Gastrocnemius medialis (tissue), 4 donors: ENCODE results near the gene EVI2A.

Source experiments
- CTCF ChIP-seq, 5 experiments: fragments of 450-650 bp in 3 of 5; fragments of 200-600 bp in 2 of 5; sonication (generic) in 2 of 5; IDR thresholded peaks in 4 of 5; conservative IDR thresholded peaks in 1 of 5; 1 replicate in 4 of 5; 2 replicates in 1 of 5; pipeline ENCODE4 v1.5.1; 2016 to 2019; ENCODE audit warnings: antibody characterized with exemption in 5 of 5, mild to moderate bottlenecking in 3 of 5, moderate library complexity in 3 of 5
- POLR2A ChIP-seq, 2 donors: fragments of 450-650 bp; IDR thresholded peaks; one replicate each; pipeline ENCODE4 v1.6.1; 2017; ENCODE audit warnings: antibody characterized with exemption in 2 of 2, mild to moderate bottlenecking in 2 of 2, moderate library complexity in 2 of 2

- TF ChIP-seq CTCF (IDR thresholded peaks at IDR 0.05 in 4 of 5, conservative IDR thresholded peaks at IDR 0.05 in 1 of 5), result no peak
- no peak for TF ChIP-seq POLR2A (IDR thresholded peaks at IDR 0.05)
Measured at GRCh38 chr17:31272236-31272635, 49.2 kb downstream of the EVI2A start.
